Measurements from ENCODE around the gene EXOSC6.
"Not testable (repeated sequence)": the region's sequence is repeated elsewhere in the genome, so short reads cannot be mapped to it uniquely, and the experiment has no call there.

The EXOSC6 gene

DNA sequence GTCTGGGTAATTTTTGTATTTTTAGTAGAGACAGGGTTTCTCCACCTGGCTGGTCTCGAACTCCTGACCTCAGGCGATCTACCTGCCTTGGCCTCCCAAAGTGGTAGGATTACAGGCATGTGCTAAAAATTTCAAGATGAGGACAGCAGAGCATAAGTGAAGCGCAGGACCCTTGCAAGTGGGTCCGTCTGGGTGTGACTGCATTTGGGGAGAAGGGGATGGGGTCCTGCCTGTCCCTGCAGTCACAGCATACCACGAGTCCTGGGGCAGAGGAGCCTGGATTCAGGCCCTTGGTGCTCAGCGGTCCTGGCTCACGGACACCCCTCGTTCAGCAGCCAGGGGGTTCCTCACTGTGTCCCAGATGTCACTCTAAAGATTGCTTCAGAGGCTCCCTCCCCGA, 53.5 kb downstream of the EXOSC6 start:
- DNase-seq (ENCODE audit: low spot score), result not testable (repeated sequence)

DNA sequence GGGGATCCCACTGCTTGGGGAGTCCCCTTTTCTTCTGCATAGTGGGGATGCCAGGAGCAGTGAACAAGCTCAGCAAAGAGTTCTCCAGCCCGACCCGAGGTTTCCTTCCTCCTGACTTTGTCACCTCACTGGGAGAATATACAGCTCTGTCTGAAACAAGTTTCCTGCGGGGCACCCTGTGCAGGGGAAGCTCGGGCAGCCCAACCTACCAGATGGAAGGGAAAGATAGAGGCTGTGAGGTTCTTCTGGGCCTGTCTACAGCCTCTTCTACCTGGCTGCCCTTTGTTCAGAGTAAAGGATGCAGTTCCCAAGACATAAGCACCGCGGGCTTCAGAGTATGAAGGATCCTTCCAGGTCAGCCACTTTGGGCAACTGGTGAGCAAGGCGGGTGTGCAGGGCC, 54.1 kb downstream of the EXOSC6 start:
- not testable (repeated sequence) for DNase-seq (ENCODE audit: low spot score)

Data from SW480 (cell line).